ENCODE measurements around the gene GARS1.
A peak's percentile ranks its signal among the peaks of the same experiment; 100 is the strongest.

- TF ChIP-seq ZNF792 (tag by site-specific recombination; IDR thresholded peaks at IDR 0.05) = no peak
- TF ChIP-seq ZBTB7A (tag by site-specific recombination; IDR thresholded peaks at IDR 0.05; ENCODE audit: low read depth) = no peak
- no peak for TF ChIP-seq MYNN (tag by site-specific recombination; IDR thresholded peaks at IDR 0.05; ENCODE audit: borderline replicate concordance)
- TF ChIP-seq ZNF10 (tag by site-specific recombination; IDR thresholded peaks at IDR 0.05) = no peak
- peak; percentile 36; the same call in 1 of the 2 replicates for TF ChIP-seq ZNF335 (tag by site-specific recombination; conservative IDR thresholded peaks at IDR 0.05)
- TF ChIP-seq CTCF (tag by site-specific recombination; IDR thresholded peaks at IDR 0.05) = peak; percentile 31; the same call in 1 of the 2 replicates
Observed at GRCh38 chr7:30548845-30549244, 45.8 kb upstream of the GARS1 start.
